Tibial nerve (tissue), 4 donors: ENCODE data around the gene VANGL1. TPM values are rescaled to one million over a fixed set of nuclear protein-coding genes. Genes with fewer than 3 reads are reported as not detected.

Experiments
- DNase-seq, 2 donors: peaks; one replicate each; pipeline ENCODE4 v3.0.0-alpha.2; 2019; ENCODE audit warnings: low spot score in 2 of 2
- H3K27ac ChIP-seq, 4 donors: fragments of 200-600 bp; sonication (generic) in 3 of 4; one replicate each; pipeline ENCODE4 v1.5.1; 2017 to 2019; ENCODE audit warnings: mild to moderate bottlenecking in 1 of 4
- H3K27me3 ChIP-seq, 2 donors: fragments of 200-600 bp; sonication (generic) in 1 of 2; one replicate each; pipeline versions ENCODE4 v1.5.1 to v1.6.0; 2017 to 2019
- H3K36me3 ChIP-seq, 3 donors: fragments of 200-600 bp; sonication (generic); one replicate each; pipeline ENCODE4 v1.5.1; 2018 to 2019
- H3K4me1 ChIP-seq, 4 donors: fragments of 200-600 bp; sonication (generic) in 3 of 4; one replicate each; pipeline ENCODE4 v1.5.1; 2017 to 2019
- H3K4me3 ChIP-seq, 4 donors: fragments of 200-600 bp; sonication (generic) in 3 of 4; one replicate each; pipeline ENCODE4 v1.5.1; 2017 to 2019; ENCODE audit warnings: mild to moderate bottlenecking in 1 of 4, moderate library complexity in 1 of 4
- H3K9me3 ChIP-seq, 4 donors: fragments of 200-600 bp; sonication (generic) in 3 of 4; one replicate each; pipeline ENCODE4 v1.5.1; 2017 to 2019
- CTCF ChIP-seq, 5 experiments: fragments of 200-600 bp in 3 of 5; fragments of 450-650 bp in 2 of 5; sonication (generic) in 3 of 5; IDR thresholded peaks; one replicate each; pipeline ENCODE4 v1.5.1; 2016 to 2019; ENCODE audit warnings: antibody characterized with exemption in 5 of 5, mild to moderate bottlenecking in 3 of 5, moderate library complexity in 2 of 5
- EP300 ChIP-seq, 2 donors: sonication (generic); formaldehyde crosslinking; IDR thresholded peaks; one replicate each; pipeline ENCODE4 v1.6.1; 2017; ENCODE audit warnings: antibody characterized with exemption in 2 of 2, mild to moderate bottlenecking in 1 of 2
- POLR2A ChIP-seq, 2 donors: fragments of 450-650 bp; IDR thresholded peaks; one replicate each; pipeline ENCODE4 v1.6.1; 2017; ENCODE audit warnings: antibody characterized with exemption in 2 of 2, mild to moderate bottlenecking in 2 of 2, moderate library complexity in 2 of 2
- WGBS, 2 donors: methylation state at CpG; one replicate each; pipeline ENCODE4 v1.1.5; 2018; 5-methylcytosine and 5-hydroxymethylcytosine counted together
- total RNA-seq, 4 donors: library from RNA; depleted of rRNA; stranded (reverse); fragments of >200 nt; gene quantifications; one replicate each; pipeline ENCODE4 v1.1.0, GENCODE V29; 2016

The VANGL1 gene
- total RNA-seq, 4 donors from 2014 or later = 4.5 to 8.8 (median 6.8) TPM

DNA sequence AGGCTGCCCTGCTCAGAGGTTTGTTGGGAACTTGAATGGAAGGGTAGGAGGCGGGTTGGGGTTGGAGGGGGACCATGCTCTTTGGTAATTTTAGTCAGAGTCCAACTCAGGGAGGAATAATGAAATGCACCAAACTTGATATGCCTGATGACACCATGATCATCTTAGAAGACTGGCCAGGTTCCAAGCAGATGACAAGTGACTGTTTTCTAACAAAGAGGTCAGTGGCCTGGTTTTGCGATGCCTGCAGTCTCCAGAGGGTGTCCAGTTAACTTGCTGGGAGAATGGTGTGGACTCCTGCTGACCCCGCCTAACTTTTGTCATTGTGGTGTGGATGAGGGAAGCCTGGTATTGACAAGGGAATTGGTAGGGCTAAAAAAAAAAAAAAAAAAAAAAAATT lies 12.4 kb downstream of the VANGL1 start:
- H3K9me3 ChIP-seq = no peaks in the 10 kb centered on the region
- 93 to 95% methylated on average over 3 of the region's 3 CpGs for WGBS, 2 donors
- no peak for DNase-seq
- TF ChIP-seq EP300 (IDR thresholded peaks at IDR 0.05) = no peak
- TF ChIP-seq POLR2A (IDR thresholded peaks at IDR 0.05) = no peak
- no peak for TF ChIP-seq CTCF (IDR thresholded peaks at IDR 0.05)
- H3K4me3 ChIP-seq = no peak overlapping the region
- peaks cover 0 to 26% (median 0%) of the 10 kb centered on the region in 3 donors for H3K36me3 ChIP-seq
- H3K27ac ChIP-seq = no peak overlapping the region
- H3K27me3 ChIP-seq = no peaks in the 10 kb centered on the region
- peaks cover 0 to 28% (median 0%) of the 10 kb centered on the region in 4 donors for H3K4me1 ChIP-seq

DNA sequence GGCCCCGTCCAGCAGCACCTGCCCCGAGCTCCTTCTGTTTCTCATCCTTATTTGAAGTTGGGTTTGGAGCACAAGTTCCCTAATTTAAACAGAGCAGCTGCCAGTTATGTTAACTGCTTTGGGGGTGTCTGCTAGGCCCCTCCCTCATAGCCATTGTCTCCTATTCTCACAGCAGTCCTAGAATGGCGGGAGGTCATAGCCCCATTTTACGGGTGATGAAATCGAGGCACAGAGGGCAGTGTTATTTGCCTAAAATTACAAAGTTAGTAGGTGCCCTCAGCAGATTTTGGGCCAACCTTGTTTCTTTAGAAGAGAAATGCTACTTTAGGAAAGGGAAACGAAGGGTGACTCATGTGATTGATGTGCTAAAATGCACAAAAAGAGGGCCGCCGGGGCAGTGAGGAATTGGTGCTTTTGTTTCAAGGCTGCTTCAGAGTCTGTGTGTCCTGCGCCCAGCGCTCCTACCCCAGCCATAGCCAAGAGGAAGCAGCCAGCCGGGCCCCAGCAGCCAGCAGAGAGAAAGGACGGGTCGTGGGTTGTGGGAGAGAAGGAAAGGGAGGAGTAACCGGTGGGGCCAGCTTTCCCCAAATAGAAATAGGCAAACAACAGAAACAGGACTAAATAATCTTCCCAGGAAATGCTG lies 13.0 kb downstream of the VANGL1 start:
- H3K27ac ChIP-seq = no peak overlapping the region
- TF ChIP-seq POLR2A (IDR thresholded peaks at IDR 0.05) (no peak), CTCF (IDR thresholded peaks at IDR 0.05) (no peak), EP300 (IDR thresholded peaks at IDR 0.05) (no peak)
- H3K4me3 ChIP-seq = no peak overlapping the region
- WGBS, 2 donors = 39 to 46% methylated on average over 14 of the region's 14 CpGs
- no peaks in the 10 kb centered on the region for H3K9me3 ChIP-seq
- DNase-seq = no peak
- H3K36me3 ChIP-seq = peaks cover 0 to 29% (median 0%) of the 10 kb centered on the region in 3 donors
- H3K4me1 ChIP-seq = peaks cover 0 to 23% (median 0%) of the 10 kb centered on the region in 4 donors
- no peaks in the 10 kb centered on the region for H3K27me3 ChIP-seq

- Histone ChIP-seq H3K36me3 (peaks cover 0 to 34% (median 0%) of the 10 kb centered on the region in 3 donors), H3K4me1 (peaks cover 0 to 18% (median 0%) of the 10 kb centered on the region in 4 donors), H3K27ac (no peak overlapping the region), H3K27me3 (no peaks in the 10 kb centered on the region), H3K9me3 (no peaks in the 10 kb centered on the region), H3K4me3 (no peak overlapping the region)
- WGBS, 2 donors = 59 to 61% methylated on average over 7 of the region's 7 CpGs
- no peak for DNase-seq
- TF ChIP-seq EP300 (IDR thresholded peaks at IDR 0.05) (no peak), CTCF (IDR thresholded peaks at IDR 0.05) (no peak), POLR2A (IDR thresholded peaks at IDR 0.05) (no peak)
These were observed 13.5 kb downstream of the VANGL1 start for GRCh38 chr1:115655306-115655663.

- no peaks in the 10 kb centered on the region for H3K9me3 ChIP-seq
- DNase-seq = no peak
- TF ChIP-seq CTCF (IDR thresholded peaks at IDR 0.05) (no peak), POLR2A (IDR thresholded peaks at IDR 0.05) (no peak), EP300 (IDR thresholded peaks at IDR 0.05) (no peak)
- H3K4me3 ChIP-seq = no peak overlapping the region
- no peak overlapping the region for H3K27ac ChIP-seq
- peaks cover 0 to 15% (median 0%) of the 10 kb centered on the region in 4 donors for H3K4me1 ChIP-seq
- WGBS, 2 donors = 85 to 92% methylated on average over 4 of the region's 4 CpGs
- no peaks in the 10 kb centered on the region for H3K27me3 ChIP-seq
- peaks cover 0 to 40% (median 0%) of the 10 kb centered on the region in 3 donors for H3K36me3 ChIP-seq
These were observed 14.1 kb downstream of the VANGL1 start for GRCh38 chr1:115655916-115656315.

- WGBS, 2 donors = 53 to 56% methylated on average over 5 of the region's 5 CpGs
- no peak for TF ChIP-seq EP300 (IDR thresholded peaks at IDR 0.05)
- no peak for TF ChIP-seq CTCF (IDR thresholded peaks at IDR 0.05)
- no peak for TF ChIP-seq POLR2A (IDR thresholded peaks at IDR 0.05)
- H3K4me3 ChIP-seq = no peak overlapping the region
- no peak overlapping the region for H3K27ac ChIP-seq
- H3K4me1 ChIP-seq = peaks cover 0 to 12% (median 0%) of the 10 kb centered on the region in 4 donors
- H3K36me3 ChIP-seq = peaks cover 0 to 44% (median 0%) of the 10 kb centered on the region in 3 donors
- no peaks in the 10 kb centered on the region for H3K27me3 ChIP-seq
- no peaks in the 10 kb centered on the region for H3K9me3 ChIP-seq
- no peak for DNase-seq
These were observed 14.8 kb downstream of the VANGL1 start for GRCh38 chr1:115656461-115657077.
